Head of caudate nucleus (tissue), 42 donors: ENCODE measurements around the gene CRIM1.

Experiments used
- DNase-seq, 42 donors: peaks; one replicate each; pipeline versions ENCODE4 v3.0.0 to v3.0.0-alpha.2; 2020 to 2021; ENCODE audit warnings: mixed read lengths in 7 of 42
- intact Hi-C: fragments of 100-400 bp; cut with DNase I; formaldehyde crosslinking; loops from one replicate; pipeline ENCODE4 v1.15.0; 2022

CRIM1 gene

GRCh38 chr2:36444216-36444936 is 88.8 kb downstream of the CRIM1 start:
- intact Hi-C loops = no loop called here
- peak in 1 of 42 donors; percentile 15 for DNase-seq

GRCh38 chr2:36445185-36445866 is 89.7 kb downstream of the CRIM1 start:
- DNase-seq = no peak
- intact Hi-C loops = no loop called here

DNA sequence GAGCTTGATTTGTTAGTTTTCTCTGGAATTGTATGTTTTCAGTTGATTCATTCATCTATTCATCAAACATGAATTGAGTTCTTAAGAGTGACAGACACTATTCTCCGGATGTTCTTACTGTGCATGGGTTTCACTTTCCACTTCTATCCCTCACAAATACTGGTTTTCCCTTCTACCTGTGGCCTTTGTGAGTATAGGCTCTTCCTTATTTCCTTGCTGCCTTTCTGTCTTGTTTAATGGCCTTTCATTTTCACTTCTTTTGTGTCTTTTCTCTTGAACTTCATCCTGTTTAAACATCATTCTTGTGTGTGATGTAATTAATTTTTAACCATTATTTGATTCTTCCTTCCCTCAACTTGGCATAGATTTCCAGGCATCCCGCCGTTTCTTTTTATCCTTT is 90.7 kb downstream of the CRIM1 start:
- intact Hi-C loops = no loop called here
- DNase-seq = no peak

- DNase-seq = no peak
- intact Hi-C loops = no loop called here
These were observed 93.6 kb downstream of the CRIM1 start for GRCh38 chr2:36449213-36449612.

- intact Hi-C loops = no loop called here
- DNase-seq = no peak
These were observed 94.4 kb downstream of the CRIM1 start for GRCh38 chr2:36449943-36450392.

DNA sequence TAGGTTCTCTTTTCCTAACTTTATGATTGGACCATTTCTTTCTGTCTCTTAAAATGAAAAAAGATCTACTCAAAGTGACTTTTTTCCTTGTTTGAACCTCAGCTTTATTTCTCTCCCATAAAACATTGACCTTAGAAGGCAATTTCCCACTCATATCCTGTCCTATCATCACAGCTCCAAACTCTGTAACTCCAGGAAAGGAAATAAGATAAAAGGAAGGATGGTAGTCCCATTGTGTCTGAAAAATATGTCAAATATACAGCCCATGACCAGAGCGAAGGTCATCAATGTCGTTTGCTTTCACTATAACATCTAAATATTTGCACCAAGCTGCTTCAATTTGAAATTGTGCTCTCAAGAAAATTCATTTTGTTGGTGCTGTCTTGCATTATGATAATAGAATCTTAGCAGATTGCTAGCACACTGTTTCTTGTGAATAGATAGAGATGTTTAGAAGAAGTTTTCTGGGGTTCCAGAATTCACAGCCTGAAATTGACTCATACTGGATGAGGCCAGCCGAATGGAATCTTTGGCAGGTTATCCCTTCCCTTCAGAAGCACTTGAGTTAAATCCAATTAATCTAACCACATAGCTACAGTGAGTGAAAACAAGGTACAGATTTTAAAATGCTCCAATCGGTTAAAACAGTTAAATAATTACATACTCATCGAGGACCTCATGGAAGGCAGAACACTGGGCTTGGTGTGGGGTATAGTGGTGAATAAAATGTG is 95.1 kb downstream of the CRIM1 start:
- no peak for DNase-seq
- intact Hi-C loops = no loop called here

GRCh38 chr2:36451512-36451911 is 95.9 kb downstream of the CRIM1 start:
- intact Hi-C loops = no loop called here

GRCh38 chr2:36452260-36452659 is 96.7 kb downstream of the CRIM1 start:
- intact Hi-C loops = no loop called here

More at GRCh38 chr2:36451512-36451911, 95.9 kb downstream of the CRIM1 start:
- peak in 1 of 42 donors; percentile 11 for DNase-seq

GRCh38 chr2:36453652-36454051 is 98.1 kb downstream of the CRIM1 start:
- intact Hi-C loops = no loop called here
- no peak for DNase-seq

More at GRCh38 chr2:36452260-36452659, 96.7 kb downstream of the CRIM1 start:
- DNase-seq = no peak

- intact Hi-C loops = no loop called here
- DNase-seq = no peak
These were observed 99.4 kb downstream of the CRIM1 start for GRCh38 chr2:36455011-36455410.

DNA sequence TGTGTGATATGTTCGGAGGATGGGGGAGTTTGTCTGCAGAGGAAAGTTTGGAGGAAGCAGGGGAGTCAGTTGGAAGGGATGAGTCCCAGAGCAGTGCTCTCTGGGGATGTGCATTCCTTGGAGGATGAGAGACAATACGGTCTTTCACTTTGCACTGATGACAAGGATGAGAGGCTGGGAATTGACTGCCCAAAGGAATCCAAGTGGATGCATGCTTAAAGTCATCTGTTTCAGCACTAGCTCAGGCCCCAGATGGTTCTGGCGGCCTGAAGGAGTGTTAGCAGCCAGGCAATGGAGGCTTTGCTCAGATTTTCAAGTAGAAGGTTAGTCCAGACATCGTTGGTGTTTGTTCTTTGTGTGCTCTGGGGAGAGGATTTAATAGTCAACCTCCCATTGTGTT is 100.2 kb downstream of the CRIM1 start:
- intact Hi-C loops = no loop called here
- DNase-seq = no peak

GRCh38 chr2:36456227-36457175 is 100.9 kb downstream of the CRIM1 start:
- DNase-seq = peak in 37 of 42 donors; percentile 8 to 73 (median 37)
- intact Hi-C loops = no loop called here

GRCh38 chr2:36458106-36458505 is 102.5 kb downstream of the CRIM1 start:
- DNase-seq = no peak
- intact Hi-C loops = no loop called here

DNA sequence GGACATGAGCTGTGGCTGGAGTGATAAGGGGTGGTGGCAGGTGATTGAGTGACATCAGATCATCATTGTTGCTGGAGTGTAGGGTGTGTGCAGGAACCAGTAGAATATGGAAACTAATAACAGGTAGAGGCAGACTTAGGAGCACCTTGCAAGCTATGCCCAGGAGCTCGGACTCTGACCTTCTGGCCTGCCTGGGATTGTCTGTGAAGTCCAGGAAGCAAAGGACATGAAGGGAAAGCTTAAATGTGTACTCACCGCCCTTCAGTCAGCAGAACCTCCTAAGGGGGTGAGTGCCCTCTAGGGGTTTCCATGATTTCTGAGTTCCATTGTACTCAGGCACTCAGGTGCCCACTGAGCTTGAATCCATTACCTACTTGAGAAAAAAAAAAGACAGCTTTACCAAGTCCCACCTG is 104.2 kb downstream of the CRIM1 start:
- intact Hi-C loops = loop anchor here (10.0 kb wide), 1 partner anchor 105 kb away; the partner anchor contains the start of gene CRIM1

GRCh38 chr2:36461039-36461681 is 105.6 kb downstream of the CRIM1 start:
- peak in 1 of 42 donors; percentile 8 for DNase-seq
- intact Hi-C loops = loop anchor here (10.0 kb wide), 1 partner anchor 106 kb away; the partner anchor contains the start of gene CRIM1

More for the DNA sequence above, 104.2 kb downstream of the CRIM1 start:
- peak in 17 of 42 donors; percentile 13 to 56 (median 34) for DNase-seq

- DNase-seq = no peak
- intact Hi-C loops = loop anchor here (10.0 kb wide), 1 partner anchor 108 kb away; the partner anchor contains the start of gene CRIM1
These were observed 106.8 kb downstream of the CRIM1 start for GRCh38 chr2:36462311-36462935.

DNA sequence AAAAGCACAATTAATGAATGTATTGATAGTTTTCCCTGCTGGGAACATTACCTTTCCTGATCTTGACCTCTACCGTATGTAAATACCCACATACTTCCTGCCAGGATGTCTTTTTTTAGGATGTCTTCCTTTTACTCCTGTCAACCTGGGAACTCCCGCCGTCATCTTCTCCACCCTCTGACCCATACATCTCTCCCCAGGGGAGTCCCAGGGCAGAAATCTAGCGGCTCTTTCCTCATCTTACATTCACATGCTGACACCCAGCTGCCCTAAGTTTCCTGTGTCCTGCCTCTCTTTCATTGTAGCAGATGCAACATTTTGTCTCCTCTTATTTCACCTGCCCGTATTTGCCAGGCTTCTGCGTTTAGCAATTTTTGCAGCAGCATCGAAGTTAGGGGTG is 107.8 kb downstream of the CRIM1 start:
- intact Hi-C loops = loop anchor here (10.0 kb wide), 1 partner anchor 109 kb away; the partner anchor contains the start of gene CRIM1
- peak in 1 of 42 donors; percentile 10 for DNase-seq
